Erythroblast (primary cell): ENCODE data around the gene ELMO2.

Source experiments
- GATA1 ChIP-seq: IDR thresholded peaks from 2 replicates; pipeline ENCODE4 v1.6.1; 2011; ENCODE audit warnings: low read depth, mild to moderate bottlenecking, control low read depth, low read length, moderate library complexity
- POLR2A ChIP-seq: IDR thresholded peaks from 2 replicates; pipeline ENCODE4 v1.6.1; 2011; ENCODE audit warnings: mild to moderate bottlenecking, low read length

DNA sequence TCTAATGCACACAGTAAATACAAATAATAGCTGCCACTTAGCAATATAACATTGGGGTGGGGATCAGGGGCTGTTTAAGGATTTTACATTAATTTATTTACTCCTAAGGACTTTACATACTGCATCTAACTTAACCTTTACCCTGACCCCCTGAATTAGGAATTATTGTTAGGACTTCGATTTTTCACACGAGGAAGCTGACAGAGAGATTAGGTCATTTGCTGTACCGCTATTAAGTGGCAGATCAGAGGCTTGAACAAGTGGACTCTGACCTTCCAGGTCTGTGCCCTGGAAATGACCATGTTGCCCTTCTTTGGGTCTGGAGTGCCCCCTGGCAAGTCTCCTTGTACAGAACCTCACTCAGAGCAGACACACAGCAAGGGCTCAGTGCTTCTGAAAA lies 5.2 kb upstream of the ELMO2 start:
- TF ChIP-seq POLR2A (no peak), GATA1 (no peak)
